Stomach (tissue), 19 donors: ENCODE measurements around the gene CDKN2B-AS1. TPM values are rescaled to one million over a fixed set of nuclear protein-coding genes. Genes with fewer than 3 reads are reported as not detected.
"Not testable (repeated sequence)": the region's sequence is repeated elsewhere in the genome, so short reads cannot be mapped to it uniquely, and the experiment has no call there.

Experiments used
- DNase-seq, 2 donors: peaks; one replicate each; pipeline versions ENCODE4 v3.0.0 to v3.0.0-alpha.2; 2013 to 2019
- H3K27ac ChIP-seq, 5 donors: fragments of 200-600 bp in 4 of 5; sonication (generic) in 4 of 5; one replicate each; pipeline ENCODE4 v1.5.1; 2013 to 2019; ENCODE audit warnings: mild to moderate bottlenecking in 1 of 5, moderate library complexity in 1 of 5
- H3K27me3 ChIP-seq, 3 donors: fragments of 200-600 bp; sonication (generic); one replicate each; pipeline ENCODE4 v1.5.1; 2017 to 2019; ENCODE audit warnings: mixed run types in 1 of 3
- H3K36me3 ChIP-seq, 4 donors: fragments of 200-600 bp; sonication (generic); 1 replicate in 3 of 4; 2 replicates in 1 of 4; pipeline ENCODE4 v1.5.1; 2016 to 2019
- H3K4me1 ChIP-seq, 4 donors: fragments of 200-600 bp; sonication (generic); one replicate each; pipeline ENCODE4 v1.5.1; 2016 to 2019
- H3K4me3 ChIP-seq, 4 donors: fragments of 200-600 bp; sonication (generic) in 3 of 4; one replicate each; pipeline ENCODE4 v1.5.1; 2016 to 2019; ENCODE audit warnings: mild to moderate bottlenecking in 1 of 4
- H3K9me3 ChIP-seq, 4 donors: fragments of 200-600 bp; sonication (generic); one replicate each; pipeline ENCODE4 v1.5.1; 2016 to 2019
- CTCF ChIP-seq, 7 experiments: fragments of 450-650 bp in 4 of 7; fragments of 200-600 bp in 3 of 7; sonication (generic) in 3 of 7; IDR thresholded peaks; one replicate each; pipeline ENCODE4 v1.5.1; 2016 to 2019; ENCODE audit warnings: antibody characterized with exemption in 7 of 7, control low read depth in 2 of 7, mild to moderate bottlenecking in 1 of 7
- EP300 ChIP-seq: sonication (generic); formaldehyde crosslinking; IDR thresholded peaks from one replicate; pipeline ENCODE4 v1.6.1; 2017; ENCODE audit warnings: antibody characterized with exemption
- POLR2A ChIP-seq, 4 donors: fragments of 450-650 bp; IDR thresholded peaks; one replicate each; pipeline ENCODE4 v1.6.1; 2016; ENCODE audit warnings: antibody characterized with exemption in 4 of 4, control low read depth in 2 of 4, mild to moderate bottlenecking in 1 of 4, moderate library complexity in 1 of 4
- POLR2AphosphoS5 ChIP-seq, 3 donors: sonication (generic); formaldehyde crosslinking; IDR thresholded peaks; one replicate each; pipeline ENCODE4 v1.6.1; 2016; ENCODE audit warnings: antibody characterized with exemption in 3 of 3
- WGBS, 5 donors: extraction: QIAGEN DNeasy Blood & Tissue Kit in 3 of 5; methylation state at CpG; one replicate each; pipeline versions ENCODE4 v1.1.5 to v1.1.7; 2013 to 2018; 5-methylcytosine and 5-hydroxymethylcytosine counted together
- intact Hi-C: fragments of 100-400 bp; cut with DNase I; formaldehyde crosslinking; loops from one replicate; pipeline ENCODE4 v1.15.1; 2023; ENCODE audit warnings: low total_unique reads
- long read RNA-seq, 10 donors: transcript quantifications; one replicate each; lab custom pipeline, GENCODE V29; 2026
- polyA plus RNA-seq, 3 donors: library from polyadenylated mRNA; stranded (reverse); fragments of 200-250 nt; gene quantifications; one replicate each; pipeline ENCODE4 v1.2.3, GENCODE V29; 2013
- total RNA-seq, 5 donors: library from RNA; depleted of rRNA; stranded (reverse); fragments of >200 nt; gene quantifications; one replicate each; pipeline versions ENCODE4 v1.1.0 to v1.2.3, GENCODE V29; 2014 to 2016
- donor health status: healthy with polysubstance abuse.
- donor health status: Bipolar disorder and iron deficiency.
- donor health status: healthy.

CDKN2B-AS1 gene
- 1 to 10 TPM in 2 of 5 donors, under 1 TPM in 1, not detected in 2; 0.73 to 1.6 (median 1.4) TPM for total RNA-seq
- polyA plus RNA-seq = 1 to 10 TPM in 1 of 3 donors, under 1 TPM in 1, not detected in 1; 0.48 to 1.1 TPM
- long read RNA-seq, donor 1 = 0 reads
- long read RNA-seq, donor 2 = 0 reads
- long read RNA-seq, donor 3 = 0 reads
- long read RNA-seq, donor 4 = 0 reads
- long read RNA-seq, donor 5 = 0 reads
- long read RNA-seq, donor 6 = 0 reads
- long read RNA-seq, donor 7, partial matches to known transcripts = 0 of 1 reads
- long read RNA-seq, donor 7, other reads (novel, unspliced or antisense) = 0 of 1 reads
- long read RNA-seq, donor 8 = 0 reads
- long read RNA-seq, donor 9 = 0 reads
- long read RNA-seq, donor 10, partial matches to known transcripts = 0 of 1 reads
- long read RNA-seq, donor 10, other reads (novel, unspliced or antisense) = 0 of 1 reads

DNA sequence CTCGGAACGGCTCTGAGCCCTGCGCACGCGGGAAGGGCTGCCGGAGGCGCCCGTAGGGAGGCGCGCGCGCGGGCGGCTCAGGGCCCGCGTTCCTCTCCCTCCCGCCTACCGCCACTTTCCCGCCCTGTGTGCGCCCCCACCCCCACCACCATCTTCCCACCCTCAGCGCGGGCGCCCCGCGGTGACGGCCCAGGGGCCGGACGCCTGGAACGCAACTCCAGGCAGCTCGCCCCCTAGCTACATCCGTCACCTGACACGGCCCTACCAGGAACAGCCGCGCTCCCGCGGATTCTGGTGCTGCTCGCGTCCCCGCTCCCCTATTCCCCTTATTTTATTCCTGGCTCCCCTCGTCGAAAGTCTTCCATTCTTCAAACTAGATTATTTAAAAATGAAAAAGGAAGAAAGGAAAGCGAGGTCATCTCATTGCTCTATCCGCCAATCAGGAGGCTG, at the start of gene CDKN2B-AS1:
Gene CDKN2B-AS1 (plus strand): TSS at position 236 of the 450 bp plus-strand sequence.
- intact Hi-C loops = no loop called here
- H3K4me3 ChIP-seq = peak within 1 kb of the TSS; percentile 63 to 94 (median 87)
- peaks cover 0 to 6% (median 0%) of the 10 kb centered on the region in 4 donors for H3K9me3 ChIP-seq
- 0 to 2% (median 0%) methylated on average over 13 to 43 of the region's 43 CpGs for WGBS, 5 donors
- H3K4me1 ChIP-seq = peaks cover 6 to 31% (median 25%) of the 10 kb centered on the region in 4 donors
- peak; percentile 52 to 71 for DNase-seq
- H3K36me3 ChIP-seq = no peaks in the 10 kb centered on the region
- peaks cover 6 to 74% (median 8%) of the 10 kb centered on the region in 3 donors for H3K27me3 ChIP-seq
- TF ChIP-seq POLR2AphosphoS5 (IDR thresholded peaks at IDR 0.05) (no peak), EP300 (no peak), POLR2A (IDR thresholded peaks at IDR 0.05) (no peak), CTCF (IDR thresholded peaks at IDR 0.05) (no peak)
- H3K27ac ChIP-seq = peak within 1 kb of the TSS; percentile 77 to 91 (median 82)

- H3K27me3 ChIP-seq = peaks cover 0 to 17% (median 0%) of the 10 kb centered on the region in 3 donors
- no peak for DNase-seq
- TF ChIP-seq EP300 = no peak
- TF ChIP-seq POLR2A (IDR thresholded peaks at IDR 0.05) = no peak
- no peak for TF ChIP-seq POLR2AphosphoS5 (IDR thresholded peaks at IDR 0.05)
- TF ChIP-seq CTCF (IDR thresholded peaks at IDR 0.05) = no peak
- no peak overlapping the region for H3K27ac ChIP-seq
- no peaks in the 10 kb centered on the region for H3K4me1 ChIP-seq
- H3K9me3 ChIP-seq = no peaks in the 10 kb centered on the region
- no peak overlapping the region for H3K4me3 ChIP-seq
- no peaks in the 10 kb centered on the region for H3K36me3 ChIP-seq
- 86 to 94% (median 93%) methylated on average over 1 to 2 of the region's 2 CpGs for WGBS, 5 donors
- intact Hi-C loops = no loop called here
Observed at GRCh38 chr9:21945606-21946005, 49.0 kb upstream of the CDKN2B-AS1 start.

GRCh38 chr9:21958833-21959232, 35.8 kb upstream of the CDKN2B-AS1 start:
- Histone ChIP-seq H3K9me3 (peaks cover 0 to 8% (median 3%) of the 10 kb centered on the region in 4 donors), H3K27me3 (peaks cover 0 to 53% (median 0%) of the 10 kb centered on the region in 3 donors), H3K4me1 (no peaks in the 10 kb centered on the region), H3K27ac (no peak overlapping the region), H3K4me3 (no peak overlapping the region), H3K36me3 (no peaks in the 10 kb centered on the region)
- TF ChIP-seq POLR2A (IDR thresholded peaks at IDR 0.05) (no peak), POLR2AphosphoS5 (IDR thresholded peaks at IDR 0.05) (no peak), CTCF (IDR thresholded peaks at IDR 0.05) (no peak), EP300 (no peak)
- WGBS, 5 donors = 76 to 93% (median 84%) methylated on average over 2 of the region's 2 CpGs
- DNase-seq = no peak
- intact Hi-C loops = no loop called here

DNA sequence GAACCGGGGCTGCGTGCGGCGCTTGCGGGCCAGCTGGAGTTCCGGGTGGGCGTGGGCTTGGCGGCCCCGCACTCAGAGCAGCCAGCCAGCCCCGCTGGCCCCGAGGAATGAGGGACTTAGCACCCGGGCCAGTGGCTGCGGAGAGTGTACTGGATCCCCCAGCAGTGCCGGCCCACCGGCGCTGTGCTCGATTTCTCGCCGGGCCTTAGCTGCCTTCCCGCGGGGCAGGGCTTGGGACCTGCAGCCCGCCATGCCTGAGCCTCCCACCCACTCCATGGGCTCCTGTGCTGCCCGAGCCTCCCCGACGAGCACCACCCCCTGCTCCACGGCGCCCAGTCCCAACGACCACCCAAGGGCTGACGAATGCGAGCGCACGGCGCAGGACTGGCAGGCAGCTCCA, 35.3 kb upstream of the CDKN2B-AS1 start:
- intact Hi-C loops = not testable (repeated sequence)
- WGBS, 5 donors = 83 to 97% (median 91%) methylated on average over 15 to 24 of the region's 33 CpGs

More for the DNA sequence above, 35.3 kb upstream of the CDKN2B-AS1 start:
- H3K27ac ChIP-seq, H3K36me3 ChIP-seq, H3K4me1 ChIP-seq, DNase-seq, H3K4me3 ChIP-seq: not testable (repeated sequence)
- Histone ChIP-seq H3K9me3 (peaks cover 0 to 11% (median 3%) of the 10 kb centered on the region in 4 donors), H3K27me3 (peaks cover 0 to 57% (median 0%) of the 10 kb centered on the region in 3 donors)
